NCI-H748 (cell line): ENCODE results near the gene NRG4.
"Not testable (repeated sequence)": the region's sequence is repeated elsewhere in the genome, so short reads cannot be mapped to it uniquely, and the experiment has no call there.

ENCODE experiments used
- DNase-seq: peaks from one replicate; lab custom pipeline; 2025; ENCODE audit not compliant: unreplicated experiment; lab: John Stamatoyannopoulos, UW

NRG4 gene

GRCh38 chr15:76011627-76012551, at the start of gene NRG4:
Gene NRG4, minus strand, starts transcription at chr15:76012424. Its CDS starts 1,194 bp downstream, at chr15:76011230.
- peak; percentile 4 for DNase-seq

- DNase-seq, result no peak
Observed at GRCh38 chr15:76061700-76062099, 49.5 kb upstream of the NRG4 start.

GRCh38 chr15:76060118-76060989, 48.1 kb upstream of the NRG4 start:
- no peak for DNase-seq

GRCh38 chr15:76059320-76060117, 47.3 kb upstream of the NRG4 start, which contains the start of gene TMEM266:
Gene TMEM266, plus strand, starts transcription at chr15:76059985. Its CDS starts 74,279 bp downstream, at chr15:76134264.
- DNase-seq, result peak; percentile 80

GRCh38 chr15:76058714-76059319, 46.6 kb upstream of the NRG4 start:
- DNase-seq, result peak; percentile 70

GRCh38 chr15:76057332-76058000, 45.2 kb upstream of the NRG4 start:
- DNase-seq, result peak; percentile 31

- DNase-seq, result peak; percentile 2
Observed at GRCh38 chr15:76056931-76057330, 44.7 kb upstream of the NRG4 start.

GRCh38 chr15:76054201-76054600, 42.0 kb upstream of the NRG4 start:
- DNase-seq, result not testable (repeated sequence)

GRCh38 chr15:76038512-76038911, 26.3 kb upstream of the NRG4 start:
- DNase-seq, result no peak

- DNase-seq, result no peak
Observed at GRCh38 chr15:76035593-76035992, 23.4 kb upstream of the NRG4 start.

GRCh38 chr15:76034111-76034510, 21.9 kb upstream of the NRG4 start:
- no peak for DNase-seq

- no peak for DNase-seq
Observed at GRCh38 chr15:76033438-76033837, 21.2 kb upstream of the NRG4 start.

GRCh38 chr15:76032046-76032445, 19.8 kb upstream of the NRG4 start:
- DNase-seq, result no peak

GRCh38 chr15:76024021-76024768, 12.0 kb upstream of the NRG4 start:
- no peak for DNase-seq

- not testable (repeated sequence) for DNase-seq
Observed at GRCh38 chr15:76013470-76013869, 1.2 kb upstream of the NRG4 start.

GRCh38 chr15:76010613-76011012, 1.6 kb downstream of the NRG4 start:
- no peak for DNase-seq

GRCh38 chr15:76006136-76006778, 6.0 kb downstream of the NRG4 start:
- DNase-seq, result no peak

- no peak for DNase-seq
Observed at GRCh38 chr15:76003364-76003763, 8.9 kb downstream of the NRG4 start.

- DNase-seq, result no peak
Observed at GRCh38 chr15:75995611-75996010, 16.6 kb downstream of the NRG4 start.
